HepG2 (cell line): ENCODE data around the gene KIAA0930. TPM values are rescaled to one million over a fixed set of nuclear protein-coding genes. Genes with fewer than 3 reads are reported as not detected.

Source experiments
- AHR ChIP-seq: IDR thresholded peaks from 2 replicates; pipeline ENCODE4 v1.6.1; 2018; ENCODE audit warnings: missing genetic modification reagents, missing compliant biosample characterization
- CHD2 ChIP-seq: IDR thresholded peaks from 2 replicates; pipeline ENCODE4 v1.6.1; 2011; ENCODE audit warnings: low read depth, low read length, improper control_type of control experiment
- FUBP1 ChIP-seq: sonication (generic); formaldehyde crosslinking; IDR thresholded peaks from 2 replicates; pipeline ENCODE4 v1.5.1; 2020; ENCODE audit warnings: missing genetic modification reagents, mild to moderate bottlenecking, borderline replicate concordance
- HNF1A ChIP-seq, 2 experiments: sonication (generic) in 1 of 2; formaldehyde crosslinking in 1 of 2; IDR thresholded peaks; 2 replicates each; pipeline versions ENCODE4 v1.4.0 to v1.6.1; 2016 to 2020; ENCODE audit warnings: borderline replicate concordance in 1 of 2, low read depth in 1 of 2, mild to moderate bottlenecking in 1 of 2, missing genetic modification reagents in 1 of 2
- MAFK ChIP-seq, 2 experiments: IDR thresholded peaks in 1 of 2; conservative IDR thresholded peaks in 1 of 2; 2 replicates each; pipeline ENCODE4 v1.6.1; 2011; ENCODE audit warnings: improper control_type of control experiment in 2 of 2, low read length in 2 of 2
- MTA3 ChIP-seq: sonication (generic); formaldehyde crosslinking; IDR thresholded peaks from 2 replicates; pipeline ENCODE4 v1.4.0; 2020; ENCODE audit warnings: missing genetic modification reagents
- SATB2 ChIP-seq: sonication (generic); formaldehyde crosslinking; IDR thresholded peaks from 2 replicates; pipeline ENCODE4 v1.5.0; 2020; ENCODE audit warnings: missing genetic modification reagents
- SPEN ChIP-seq: sonication (generic); formaldehyde crosslinking; IDR thresholded peaks from 2 replicates; pipeline ENCODE4 v1.5.1; 2020; ENCODE audit warnings: low read depth, mild to moderate bottlenecking, missing genetic modification reagents
- ZFP37 ChIP-seq: sonication (generic); formaldehyde crosslinking; IDR thresholded peaks from 2 replicates; pipeline ENCODE4 v1.4.0; 2020; ENCODE audit warnings: missing genetic modification reagents, borderline replicate concordance
- ZFX ChIP-seq: sonication (generic); formaldehyde crosslinking; IDR thresholded peaks from 2 replicates; pipeline ENCODE4 v1.4.0; 2020; ENCODE audit warnings: mild to moderate bottlenecking, low read depth, missing genetic modification reagents, moderate library complexity
- ZNF503 ChIP-seq: sonication (generic); formaldehyde crosslinking; IDR thresholded peaks from 2 replicates; pipeline ENCODE4 v1.4.0; 2020; ENCODE audit warnings: missing genetic modification reagents
- ZNF644 ChIP-seq: IDR thresholded peaks from 2 replicates; pipeline ENCODE4 v1.6.1; 2016; ENCODE audit warnings: low read depth
- ZNF768 ChIP-seq: sonication (generic); formaldehyde crosslinking; IDR thresholded peaks from 2 replicates; pipeline ENCODE4 v1.4.0; 2020; ENCODE audit warnings: missing genetic modification reagents
- ZNF772 ChIP-seq: sonication (generic); formaldehyde crosslinking; IDR thresholded peaks from 2 replicates; pipeline ENCODE4 v1.5.0; 2020; ENCODE audit warnings: mild to moderate bottlenecking, missing genetic modification reagents
- ZSCAN25 ChIP-seq: sonication (generic); formaldehyde crosslinking; IDR thresholded peaks from 2 replicates; pipeline ENCODE4 v1.8.0; 2022; ENCODE audit warnings: mild to moderate bottlenecking, missing genetic modification reagents
- ZUFSP ChIP-seq: sonication (generic); formaldehyde crosslinking; IDR thresholded peaks from 2 replicates; pipeline ENCODE4 v1.9.0; 2021; ENCODE audit warnings: missing genetic modification reagents, mild to moderate bottlenecking, borderline replicate concordance
- polyA plus RNA-seq, 8 experiments: library from polyadenylated mRNA; depleted of rRNA in 3 of 8; stranded (reverse) in 7 of 8; unstranded in 1 of 8; fragments of >200 nt; fragmentation: Illumina TruSeq in 4 of 8; extraction: Trizol in 4 of 8; gene quantifications; 2 replicates each; pipeline versions ENCODE4 v1.2.1 to v1.2.3, GENCODE V29; 2011 to 2016; ENCODE audit warnings: low read depth in 4 of 8, missing spikeins in 1 of 8, mixed read lengths in 1 of 8; ENCODE audit not compliant: insufficient read depth in 1 of 8
- total RNA-seq, 5 experiments: library from RNA; depleted of rRNA; stranded (reverse); fragments of >200 nt; fragmentation: Illumina TruSeq; extraction: Trizol; gene quantifications; 2 replicates each; pipeline ENCODE4 v1.2.3, GENCODE V29; 2016; ENCODE audit warnings: low read depth in 1 of 5

The KIAA0930 gene
- total and polyA plus RNA-seq, 2 of the 13 experiments (the other 11 are each of a cell fraction or from before 2014, with no cell fraction given): 27.0 to 38.2 TPM

GRCh38 chr22:45246060-45246985, 5.6 kb upstream of the KIAA0930 start (continued):
- 0 out of 2 replicates have a peak, but pooled peaks have one; percentile 22 for TF ChIP-seq ZFP37
- no peak for TF ChIP-seq ZNF768
- no peak; the same call in 1 of the 2 replicates for TF ChIP-seq ZNF644 (CRISPR knock-in tag)
- no peak for TF ChIP-seq ZNF772 (CRISPR knock-in tag)
- TF ChIP-seq MAFK (conservative IDR thresholded peaks at IDR 0.05 in 1 of 2, IDR thresholded peaks at IDR 0.05 in 1 of 2; ENCODE audit: low read length in 2 of 2): 0 out of 4 replicates have a peak, but pooled peaks of 1 of the 2 experiments have one; percentile 21
- TF ChIP-seq CHD2: no peak
- no peak; the same call in 1 of the 2 replicates for TF ChIP-seq ZNF503 (CRISPR knock-in tag)
- peak; percentile 71 for TF ChIP-seq SPEN (CRISPR knock-in tag)
- TF ChIP-seq ZSCAN25 (CRISPR knock-in tag): no peak
- TF ChIP-seq SATB2 (CRISPR knock-in tag): no peak
- TF ChIP-seq FUBP1: no peak
- no peak; the same call in 1 of the 2 replicates for TF ChIP-seq AHR (CRISPR knock-in tag)
- no peak for TF ChIP-seq MTA3
- TF ChIP-seq ZUFSP (CRISPR knock-in tag): no peak
- TF ChIP-seq HNF1A (IDR thresholded peaks at IDR 0.05; ENCODE audit: low read depth): peak; percentile 99
- peak; percentile 99 for TF ChIP-seq HNF1A (CRISPR knock-in tag; IDR thresholded peaks at IDR 0.05; ENCODE audit: borderline replicate concordance)
- TF ChIP-seq ZFX: peak; percentile 83
